Right lobe of liver (tissue), 4 donors: ENCODE data around the gene LEKR1.

Experiments used
- CTCF ChIP-seq, 4 donors: fragments of 200-600 bp in 3 of 4; fragments of 450-650 bp in 1 of 4; IDR thresholded peaks; one replicate each; pipeline versions ENCODE4 v1.5.1 to v1.8.0; 2016 to 2022; ENCODE audit warnings: antibody characterized with exemption in 4 of 4, mild to moderate bottlenecking in 2 of 4
- POLR2A ChIP-seq: fragments of 450-650 bp; IDR thresholded peaks from one replicate; pipeline ENCODE4 v1.6.1; 2017; ENCODE audit warnings: antibody characterized with exemption, mild to moderate bottlenecking
- donor health status: DM: no; HTN: no; CAD: no.
- donor health status: DM: no; HTN: no; CAD: no.
- donor health status: DM: no; HTN: yes; CAD: no.

- TF ChIP-seq CTCF (IDR thresholded peaks at IDR 0.05) (no peak), POLR2A (no peak)
Observed at GRCh38 chr3:157058392-157059071, 232.4 kb downstream of the LEKR1 start.
